Loucy (cell line): ENCODE measurements around the gene DNAJB8.

Experiments used
- H2AFZ ChIP-seq: fragments of 200-600 bp; sonication (generic); 2 replicates; pipeline ENCODE4 v1.6.0; 2016; ENCODE audit warnings: antibody characterized with exemption, mild to moderate bottlenecking, low read length, moderate library complexity
- H3F3A ChIP-seq: fragments of 200-600 bp; 2 replicates; pipeline ENCODE4 v1.6.0; 2016; ENCODE audit warnings: antibody characterized with exemption, low read depth, mild to moderate bottlenecking
- H3K27me3 ChIP-seq: fragments of 200-600 bp; sonication (generic); 2 replicates; pipeline ENCODE4 v1.6.1; 2014; ENCODE audit warnings: low read length, mild to moderate bottlenecking; ENCODE audit not compliant: insufficient read depth, poor library complexity, severe bottlenecking
- H3K36me3 ChIP-seq: fragments of 200-600 bp; sonication (generic); 2 replicates; pipeline ENCODE4 v1.6.1; 2016; ENCODE audit warnings: low read length; ENCODE audit not compliant: insufficient read depth
- H3K4me1 ChIP-seq: fragments of 200-600 bp; sonication (generic); 2 replicates; pipeline ENCODE4 v1.5.1; 2014; ENCODE audit warnings: low read length, mild to moderate bottlenecking; ENCODE audit not compliant: insufficient read depth, poor library complexity, severe bottlenecking
- H3K4me2 ChIP-seq: fragments of 200-600 bp; sonication (generic); 2 replicates; pipeline ENCODE4 v1.6.0; 2014; ENCODE audit warnings: antibody characterized with exemption, low read length, low read depth, mild to moderate bottlenecking; ENCODE audit not compliant: poor library complexity, severe bottlenecking
- H3K4me3 ChIP-seq: fragments of 200-600 bp; sonication (generic); 2 replicates; pipeline ENCODE4 v1.5.1; 2014; ENCODE audit warnings: low read length, mild to moderate bottlenecking, mixed read lengths; ENCODE audit not compliant: poor library complexity, severe bottlenecking
- H3K79me2 ChIP-seq: fragments of 200-600 bp; sonication (generic); 2 replicates; pipeline ENCODE4 v1.6.1; 2014; ENCODE audit warnings: low read length; ENCODE audit not compliant: insufficient read depth
- H3K9ac ChIP-seq: fragments of 200-600 bp; sonication (generic); 2 replicates; pipeline ENCODE4 v1.6.0; 2014; ENCODE audit warnings: mild to moderate bottlenecking, low read depth, low read length, moderate library complexity; ENCODE audit not compliant: poor library complexity, severe bottlenecking
- H3K9me2 ChIP-seq: fragments of 200-600 bp; sonication (generic); replicated peaks from 2 replicates; pipeline ENCODE4 v1.6.1; 2016; ENCODE audit warnings: low read depth, low read length, mixed read lengths
- H3K9me3 ChIP-seq: fragments of 200-600 bp; sonication (generic); 2 replicates; pipeline ENCODE4 v1.6.1; 2014; ENCODE audit warnings: mild to moderate bottlenecking, antibody characterized with exemption, low read length, low read depth; ENCODE audit not compliant: insufficient read depth
- H4K20me1 ChIP-seq: fragments of 200-600 bp; sonication (generic); 2 replicates; pipeline ENCODE4 v1.6.0; 2014; ENCODE audit warnings: antibody characterized with exemption, low read length, mild to moderate bottlenecking; ENCODE audit not compliant: insufficient read depth, poor library complexity, severe bottlenecking
- EZH2phosphoT487 ChIP-seq: fragments of 200-600 bp; IDR thresholded peaks from 2 replicates; pipeline ENCODE4 v1.6.1; 2018; ENCODE audit warnings: antibody characterized with exemption, mild to moderate bottlenecking, moderate library complexity, borderline replicate concordance
- TF ChIP-seq, protein P1 (sequence below): fragments of 200-600 bp; sonication (generic); conservative IDR thresholded peaks from 2 replicates; pipeline ENCODE4 v1.5.1; 2014; ENCODE audit warnings: mild to moderate bottlenecking, antibody characterized with exemption, low read length

DNAJB8 gene

DNA sequence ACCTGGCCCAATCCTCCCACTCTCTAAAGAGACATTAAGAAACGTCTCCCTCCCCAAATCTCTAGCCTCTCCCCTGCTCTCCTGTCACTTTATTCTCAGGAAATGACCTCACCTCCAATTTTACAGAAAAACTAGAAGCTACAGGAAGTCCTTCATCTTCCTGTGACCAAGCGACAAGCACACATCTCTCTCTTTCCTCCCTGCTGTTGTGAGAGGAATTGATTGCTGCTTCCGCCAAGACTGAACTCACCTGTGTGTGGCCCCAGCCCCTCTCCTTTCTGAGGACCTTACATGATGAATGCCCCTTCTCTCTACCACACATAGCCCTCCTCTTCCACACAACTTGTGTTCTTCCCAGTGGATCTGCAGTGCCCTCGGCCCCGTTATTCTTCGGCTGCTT, 18.2 kb downstream of the DNAJB8 start:
- no peaks in the 10 kb centered on the region for H3F3A ChIP-seq
- H3K79me2 ChIP-seq: no peaks in the 10 kb centered on the region
- H3K4me2 ChIP-seq: peak overlapping the region; percentile 51
- H3K36me3 ChIP-seq: no peaks in the 10 kb centered on the region
- no peaks in the 10 kb centered on the region for H3K9me3 ChIP-seq
- no peak overlapping the region for H3K9ac ChIP-seq
- H4K20me1 ChIP-seq: no peaks in the 10 kb centered on the region
- TF ChIP-seq EZH2phosphoT487: no peak
- TF ChIP-seq, protein P1, sequence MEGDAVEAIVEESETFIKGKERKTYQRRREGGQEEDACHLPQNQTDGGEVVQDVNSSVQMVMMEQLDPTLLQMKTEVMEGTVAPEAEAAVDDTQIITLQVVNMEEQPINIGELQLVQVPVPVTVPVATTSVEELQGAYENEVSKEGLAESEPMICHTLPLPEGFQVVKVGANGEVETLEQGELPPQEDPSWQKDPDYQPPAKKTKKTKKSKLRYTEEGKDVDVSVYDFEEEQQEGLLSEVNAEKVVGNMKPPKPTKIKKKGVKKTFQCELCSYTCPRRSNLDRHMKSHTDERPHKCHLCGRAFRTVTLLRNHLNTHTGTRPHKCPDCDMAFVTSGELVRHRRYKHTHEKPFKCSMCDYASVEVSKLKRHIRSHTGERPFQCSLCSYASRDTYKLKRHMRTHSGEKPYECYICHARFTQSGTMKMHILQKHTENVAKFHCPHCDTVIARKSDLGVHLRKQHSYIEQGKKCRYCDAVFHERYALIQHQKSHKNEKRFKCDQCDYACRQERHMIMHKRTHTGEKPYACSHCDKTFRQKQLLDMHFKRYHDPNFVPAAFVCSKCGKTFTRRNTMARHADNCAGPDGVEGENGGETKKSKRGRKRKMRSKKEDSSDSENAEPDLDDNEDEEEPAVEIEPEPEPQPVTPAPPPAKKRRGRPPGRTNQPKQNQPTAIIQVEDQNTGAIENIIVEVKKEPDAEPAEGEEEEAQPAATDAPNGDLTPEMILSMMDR: no peak
- H3K4me1 ChIP-seq: peaks cover 16% of the 10 kb centered on the region
- H3K27me3 ChIP-seq: no peaks in the 10 kb centered on the region
- H3K9me2 ChIP-seq: no peaks in the 10 kb centered on the region
- H2AFZ ChIP-seq: no peak overlapping the region
- peak overlapping the region; percentile 30 for H3K4me3 ChIP-seq

GRCh38 chr3:128447561-128448013, 19.1 kb downstream of the DNAJB8 start:
- Histone ChIP-seq H3K27me3 (no peaks in the 10 kb centered on the region), H3K9me2 (no peaks in the 10 kb centered on the region), H3K36me3 (no peaks in the 10 kb centered on the region), H3K9me3 (no peaks in the 10 kb centered on the region), H3K4me3 (no peak overlapping the region), H3K9ac (no peak overlapping the region), H3K4me1 (peaks cover 16% of the 10 kb centered on the region), H4K20me1 (no peaks in the 10 kb centered on the region), H2AFZ (no peak overlapping the region), H3F3A (no peaks in the 10 kb centered on the region), H3K4me2 (peak overlapping the region; percentile 51), H3K79me2 (no peaks in the 10 kb centered on the region)
- no peak for TF ChIP-seq EZH2phosphoT487
- TF ChIP-seq, protein P1: no peak

- H3K9me3 ChIP-seq: no peaks in the 10 kb centered on the region
- no peaks in the 10 kb centered on the region for H3F3A ChIP-seq
- H3K79me2 ChIP-seq: no peaks in the 10 kb centered on the region
- no peaks in the 10 kb centered on the region for H4K20me1 ChIP-seq
- no peaks in the 10 kb centered on the region for H3K9me2 ChIP-seq
- H3K4me2 ChIP-seq: no peak overlapping the region
- no peak overlapping the region for H2AFZ ChIP-seq
- H3K9ac ChIP-seq: no peak overlapping the region
- peaks cover 16% of the 10 kb centered on the region for H3K4me1 ChIP-seq
- H3K4me3 ChIP-seq: no peak overlapping the region
- TF ChIP-seq, protein P1: no peak
- no peak for TF ChIP-seq EZH2phosphoT487
- H3K27me3 ChIP-seq: no peaks in the 10 kb centered on the region
- H3K36me3 ChIP-seq: no peaks in the 10 kb centered on the region
Observed at GRCh38 chr3:128446821-128447220, 19.9 kb downstream of the DNAJB8 start.
